ENCODE measurements around the gene NKAP.
"Not testable (repeated sequence)": the region's sequence is repeated elsewhere in the genome, so short reads cannot be mapped to it uniquely, and the experiment has no call there.

Gene NKAP

DNA sequence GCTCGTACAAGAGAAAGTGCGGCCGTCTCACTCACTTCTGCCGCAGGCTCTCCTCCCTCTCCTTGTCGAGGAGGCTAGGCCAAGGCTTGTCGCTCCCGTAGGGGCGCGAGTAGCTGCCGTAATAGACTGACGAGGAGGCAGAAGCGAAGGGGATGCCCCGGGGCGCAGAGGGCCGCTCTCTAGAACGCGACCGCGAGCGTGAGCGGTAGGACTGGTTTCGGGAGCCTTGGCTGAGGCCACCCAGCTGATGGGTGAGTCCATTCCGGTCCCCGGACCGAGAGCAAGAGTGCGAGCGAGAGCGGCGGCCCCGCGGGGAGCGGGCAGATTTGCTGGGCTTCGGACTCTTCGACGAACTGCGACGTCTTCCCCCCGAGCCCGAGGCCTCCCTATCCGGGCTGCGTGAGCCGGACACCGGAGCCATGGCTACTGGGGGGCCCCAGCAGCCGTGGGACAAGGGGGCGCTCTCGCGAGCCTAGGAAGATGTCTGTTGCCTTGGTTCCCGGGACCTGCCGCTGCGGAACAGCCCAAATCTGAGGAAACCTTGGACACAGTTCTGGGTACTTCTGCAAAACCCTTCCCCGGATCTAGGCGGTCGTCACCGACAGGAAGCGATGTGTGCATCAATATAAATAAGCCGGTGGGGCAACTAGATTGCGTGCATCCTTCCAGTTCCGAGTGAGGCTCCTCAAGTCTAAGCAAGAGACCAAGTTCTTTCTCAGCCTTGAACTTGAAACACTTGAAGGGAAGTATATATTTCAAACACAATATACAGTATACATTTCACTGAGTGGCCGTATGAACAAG is at the start of gene NKAP:
Gene NKAP (minus strand): TSS at position 567 of the 804 bp plus-strand sequence. CDS start 146 bp downstream, at position 421.
- DNase-seq: peak; percentile 88

DNA sequence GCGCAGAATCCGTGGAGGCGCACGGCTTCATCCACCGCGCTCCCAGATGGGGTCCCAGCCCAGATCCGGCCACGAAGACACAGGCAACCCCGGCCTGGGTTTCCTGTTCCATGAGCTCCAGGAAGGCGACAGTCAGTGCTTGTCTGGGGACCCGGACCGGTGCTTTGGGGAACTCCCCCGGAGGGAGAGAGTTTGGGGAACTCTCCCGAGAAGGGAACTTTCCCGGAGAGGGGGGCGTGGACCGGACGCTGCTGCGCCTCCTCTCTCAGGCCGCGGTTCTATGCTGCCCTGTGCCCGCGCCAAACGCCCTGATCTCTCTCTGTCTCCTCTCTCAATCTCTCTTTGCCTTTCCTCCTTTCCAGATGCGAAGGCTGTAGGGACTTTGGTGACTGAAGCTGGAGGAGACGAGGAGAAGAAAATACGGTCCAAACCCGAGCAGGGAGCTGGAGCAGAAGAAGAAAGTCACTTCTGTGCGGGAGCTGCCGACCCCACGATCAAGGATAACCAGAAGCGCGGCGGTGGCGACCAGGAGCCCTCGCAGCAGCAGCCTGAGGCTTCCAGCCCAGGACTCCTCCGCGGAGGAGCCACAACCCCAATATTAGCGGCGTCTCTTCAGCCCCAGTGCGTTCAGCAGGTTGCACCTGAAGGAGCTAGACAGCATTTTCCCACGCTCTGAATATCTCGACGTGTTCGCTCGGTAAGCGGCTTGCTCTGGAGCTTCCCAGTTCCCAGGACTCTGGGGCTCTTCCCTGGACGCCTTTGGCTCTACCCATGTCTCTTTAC is 47.6 kb upstream of the NKAP start:
- DNase-seq: no peak

DNA sequence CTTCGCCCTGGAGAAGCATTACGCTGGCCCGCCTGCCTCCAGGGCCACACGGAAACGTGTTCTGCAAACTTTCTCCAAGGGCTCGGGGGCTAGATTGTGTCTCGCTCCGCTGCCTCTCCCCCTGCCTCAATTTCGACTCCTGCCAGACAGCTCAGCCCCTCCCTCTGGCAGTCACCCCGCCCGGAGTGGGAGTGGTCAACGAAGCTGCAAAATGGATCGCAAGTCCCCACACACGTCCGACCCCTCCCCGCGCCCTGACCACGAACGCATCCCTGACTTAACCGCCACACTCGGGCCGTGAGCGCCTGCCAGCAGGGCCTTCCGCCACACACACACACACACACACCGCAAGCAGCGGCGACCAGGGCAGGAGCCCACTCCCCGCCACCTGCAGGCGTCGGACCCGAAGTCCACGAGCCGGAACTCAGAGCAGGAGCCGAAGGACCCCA is 47.0 kb upstream of the NKAP start:
- no peak for DNase-seq

DNA sequence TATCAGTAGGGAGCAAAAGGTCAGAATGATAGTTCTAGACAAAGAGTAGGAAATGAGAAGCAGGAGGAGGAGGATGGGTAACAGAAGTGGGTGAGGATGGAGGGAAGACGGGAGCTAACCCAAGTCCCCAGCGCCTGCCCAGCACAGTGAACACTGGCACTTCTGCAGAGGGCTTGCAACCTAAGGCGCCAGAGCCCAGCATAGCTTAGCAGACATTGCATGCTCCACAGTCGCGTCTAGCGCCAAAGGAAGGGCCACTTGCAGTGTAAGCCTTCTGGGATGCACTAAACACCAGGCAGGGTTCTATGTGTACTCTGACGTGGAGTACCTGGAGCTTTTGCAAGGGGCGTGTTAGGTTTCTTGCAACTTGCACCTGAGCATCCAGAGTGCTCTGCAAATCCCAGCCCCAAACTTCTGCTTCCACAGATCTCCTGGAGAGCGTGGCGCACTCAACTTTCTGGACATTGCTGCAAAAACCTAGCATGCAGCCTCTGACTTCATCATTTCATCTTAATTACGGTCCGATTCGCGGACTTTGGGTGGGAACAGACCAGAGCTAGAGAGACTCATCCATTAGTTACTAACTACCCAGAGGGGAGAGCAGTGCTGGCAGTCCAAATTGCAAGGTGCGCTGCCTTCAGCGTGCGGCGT is 46.5 kb upstream of the NKAP start:
- no peak for DNase-seq

DNA sequence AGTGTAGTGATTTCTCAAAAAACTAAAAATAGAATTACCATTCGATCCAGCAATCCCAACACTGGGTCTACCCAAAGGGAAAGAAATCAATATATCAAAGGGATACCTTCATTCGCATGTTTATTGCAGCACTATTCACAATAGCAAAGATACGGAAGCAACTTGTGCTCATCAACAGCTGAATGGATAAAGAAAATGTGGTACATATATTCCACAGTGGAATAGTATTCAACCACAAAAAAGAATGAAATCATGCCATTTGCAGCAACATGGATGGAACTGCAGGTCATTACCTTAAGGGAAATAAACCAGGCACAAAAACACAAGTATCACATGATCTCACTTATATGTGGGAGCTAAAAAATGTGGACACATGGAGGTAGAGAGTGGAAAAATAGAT is 42.7 kb upstream of the NKAP start:
- no peak for DNase-seq

DNA sequence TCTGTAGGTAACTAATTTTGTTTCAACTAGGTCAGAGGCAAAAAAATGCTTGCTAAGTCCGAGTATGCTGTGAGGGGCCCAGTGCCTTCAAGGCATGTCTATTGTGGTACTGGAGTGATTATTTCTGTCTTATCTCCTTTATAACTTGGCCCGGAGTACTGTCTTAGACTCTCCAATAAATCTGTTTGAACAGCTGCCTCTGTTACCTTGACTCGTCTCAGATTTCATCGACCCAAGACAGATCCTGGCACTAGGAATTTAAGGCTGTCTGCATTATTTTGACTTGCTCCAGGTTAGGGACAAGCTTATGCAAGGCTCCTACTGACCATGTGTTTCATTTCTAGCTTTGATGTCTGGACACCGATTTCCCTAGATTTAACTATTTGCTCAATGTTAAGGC is 41.1 kb upstream of the NKAP start:
- DNase-seq: no peak

DNA sequence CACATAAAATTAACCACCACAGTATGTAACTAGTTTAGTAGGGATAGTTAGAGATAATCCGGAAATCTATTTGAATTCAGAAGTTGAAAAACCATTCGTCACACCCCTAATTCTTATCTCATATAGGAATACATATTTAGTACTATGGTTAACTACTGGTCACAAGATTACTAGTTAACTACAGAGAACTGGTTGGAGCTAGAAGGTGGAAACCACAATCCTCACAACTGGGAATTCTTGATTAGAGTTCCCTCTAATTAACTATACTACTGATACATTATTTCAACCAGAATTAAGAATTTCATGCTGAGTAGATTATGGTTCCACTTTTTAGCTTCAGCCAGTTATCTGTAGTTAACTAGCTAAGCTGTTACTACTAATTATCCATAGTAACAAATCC is 39.9 kb upstream of the NKAP start:
- no peak for DNase-seq

DNA sequence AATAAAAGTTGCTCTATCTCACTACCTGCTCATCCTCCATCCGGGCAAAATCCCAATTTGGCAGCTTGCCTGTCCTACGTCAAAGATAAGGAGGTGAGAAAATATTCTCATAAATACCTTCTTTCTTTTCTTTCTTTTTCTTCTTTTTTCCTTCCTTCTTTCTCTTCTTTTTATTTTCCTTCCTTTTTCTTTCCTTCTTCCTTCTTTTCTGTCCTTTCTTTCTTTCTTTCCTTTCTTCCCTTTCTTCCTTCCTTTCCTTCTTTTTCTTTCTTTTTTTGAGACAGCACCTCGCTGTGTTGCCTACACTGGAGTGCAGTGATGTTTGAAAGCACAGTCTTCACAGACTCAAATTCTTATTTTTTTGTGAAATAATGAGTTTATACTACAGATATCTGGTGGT is 38.6 kb upstream of the NKAP start:
- DNase-seq: no peak

DNA sequence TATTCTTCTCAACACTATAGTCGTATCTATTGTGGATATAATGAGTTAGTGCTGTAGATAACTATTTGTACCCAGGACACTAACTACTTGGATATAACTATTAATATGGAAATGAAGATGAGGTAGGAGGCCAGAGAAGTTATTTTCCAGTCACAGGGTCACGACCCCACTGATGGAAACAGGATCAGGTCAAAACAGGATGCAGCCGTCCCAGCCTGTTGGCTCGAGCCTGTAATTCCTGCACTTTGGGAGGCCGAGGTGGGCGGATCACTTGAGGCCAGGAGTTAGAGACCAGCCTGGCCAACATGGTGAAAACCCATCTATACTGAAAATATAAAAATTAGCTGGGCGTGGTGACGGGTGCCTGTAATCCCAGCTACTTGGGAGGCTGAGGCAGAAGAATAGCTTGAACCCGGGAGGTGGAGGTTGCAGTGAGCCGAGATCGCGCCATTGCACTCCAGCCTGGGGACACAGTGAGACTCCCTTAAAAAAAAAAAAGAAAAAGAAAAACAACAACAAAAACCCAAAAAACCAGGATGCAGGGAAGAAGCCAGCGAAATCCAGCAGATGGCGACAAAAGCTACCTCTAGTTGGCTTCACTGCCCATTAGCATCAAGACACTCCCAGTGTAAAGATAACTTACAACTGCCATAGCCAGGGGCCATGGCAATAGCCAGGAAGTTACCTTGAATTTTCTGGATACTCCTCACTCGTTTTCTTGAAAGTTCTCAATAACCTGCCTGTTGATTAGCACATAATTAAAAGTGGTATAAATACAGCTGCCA is 37.9 kb upstream of the NKAP start:
- DNase-seq: peak; percentile 22

DNA sequence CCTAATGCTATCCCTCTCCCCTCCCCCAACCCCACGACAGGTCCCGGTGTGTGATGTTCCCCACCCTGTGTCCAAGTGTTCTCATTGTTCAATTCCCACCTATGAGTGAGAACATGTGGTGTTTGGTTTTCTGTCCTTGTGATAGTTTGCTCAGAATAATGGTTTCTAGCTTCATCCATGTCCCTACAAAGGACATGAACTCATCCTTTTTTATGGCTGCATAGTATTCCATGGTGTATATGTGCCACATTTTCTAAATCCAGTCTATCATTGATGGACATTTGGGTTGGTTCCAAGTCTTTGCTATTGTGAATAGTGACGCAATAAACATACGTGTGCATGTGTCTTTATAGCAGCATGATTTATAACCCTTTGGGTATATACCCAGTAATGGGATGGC is 33.6 kb upstream of the NKAP start:
- not testable (repeated sequence) for DNase-seq

DNA sequence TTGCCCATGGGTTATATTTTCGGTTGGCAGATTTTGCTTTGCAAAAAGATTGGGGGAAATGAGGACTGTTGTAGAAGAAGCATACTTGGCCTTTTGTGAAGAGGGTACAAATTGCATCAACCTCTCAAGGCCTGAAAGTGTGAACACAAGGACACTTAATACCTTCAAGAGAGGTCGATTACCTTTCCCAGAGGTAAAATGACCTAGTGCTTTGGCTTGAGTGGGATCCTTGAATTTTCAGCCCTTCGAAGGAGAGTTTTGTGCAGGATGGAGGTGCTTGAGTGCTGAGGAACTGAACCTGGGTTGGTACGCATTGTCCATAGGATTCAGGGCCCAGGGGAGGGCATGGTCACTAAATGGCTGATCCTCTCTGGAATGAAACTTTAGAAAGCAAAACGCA is 27.6 kb upstream of the NKAP start:
- DNase-seq: no peak

DNA sequence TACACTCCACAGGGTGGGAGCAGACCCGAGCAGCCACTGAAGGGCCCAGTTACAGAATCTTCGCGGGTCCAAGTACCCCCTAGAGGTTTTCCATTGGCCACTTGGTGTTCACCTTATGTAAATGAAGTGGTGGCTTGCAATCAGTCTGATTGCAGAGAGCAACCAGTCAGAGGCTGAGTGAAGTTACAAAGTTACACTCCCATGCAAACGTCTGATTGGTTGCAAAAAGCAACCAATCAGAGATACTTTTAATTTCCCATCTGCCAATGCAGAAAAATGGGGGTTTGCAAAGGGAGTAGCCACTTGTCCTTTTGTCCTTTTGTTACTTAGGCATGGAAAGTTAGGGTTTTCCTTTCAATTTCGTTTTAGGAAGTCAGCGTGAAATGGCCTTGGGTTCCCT is 27.0 kb upstream of the NKAP start:
- no peak for DNase-seq

DNA sequence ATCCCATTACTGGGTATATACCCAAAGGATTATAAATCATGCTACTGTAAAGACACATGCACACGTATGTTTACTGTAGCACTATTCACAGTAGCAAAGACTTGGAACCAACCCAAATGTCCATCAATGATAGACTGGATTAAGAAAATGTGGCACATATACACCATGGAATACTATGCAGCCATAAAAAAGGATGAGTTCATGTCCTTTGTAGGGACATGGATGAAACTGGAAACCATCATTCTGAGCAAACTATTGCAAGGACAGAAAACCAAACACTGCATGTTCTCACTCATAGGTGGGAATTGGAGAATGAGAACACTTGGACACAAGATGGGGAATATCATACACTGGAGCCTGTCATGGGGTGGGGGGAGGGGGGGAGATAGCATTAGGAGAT is 23.3 kb upstream of the NKAP start:
- DNase-seq: not testable (repeated sequence)

DNA sequence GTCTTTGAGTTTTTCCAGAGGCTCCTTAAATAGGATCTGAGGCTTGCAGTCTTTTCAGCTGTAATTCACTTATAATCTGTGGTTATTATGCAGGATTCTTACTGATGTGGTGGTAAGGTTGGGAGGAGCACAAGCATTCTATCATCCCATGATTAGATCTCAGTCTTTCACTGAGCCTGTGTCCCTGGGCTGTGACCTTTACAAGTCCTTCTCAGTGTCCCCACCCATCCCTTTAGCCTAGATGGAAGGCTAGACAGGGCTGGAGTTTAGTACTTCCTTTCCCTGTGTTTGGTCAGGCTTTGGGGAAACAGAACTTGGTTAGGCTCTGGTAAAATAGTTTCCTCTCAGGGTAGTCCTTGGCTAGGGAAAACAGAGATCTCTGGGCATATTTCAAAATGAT is 17.1 kb upstream of the NKAP start:
- DNase-seq: no peak

DNA sequence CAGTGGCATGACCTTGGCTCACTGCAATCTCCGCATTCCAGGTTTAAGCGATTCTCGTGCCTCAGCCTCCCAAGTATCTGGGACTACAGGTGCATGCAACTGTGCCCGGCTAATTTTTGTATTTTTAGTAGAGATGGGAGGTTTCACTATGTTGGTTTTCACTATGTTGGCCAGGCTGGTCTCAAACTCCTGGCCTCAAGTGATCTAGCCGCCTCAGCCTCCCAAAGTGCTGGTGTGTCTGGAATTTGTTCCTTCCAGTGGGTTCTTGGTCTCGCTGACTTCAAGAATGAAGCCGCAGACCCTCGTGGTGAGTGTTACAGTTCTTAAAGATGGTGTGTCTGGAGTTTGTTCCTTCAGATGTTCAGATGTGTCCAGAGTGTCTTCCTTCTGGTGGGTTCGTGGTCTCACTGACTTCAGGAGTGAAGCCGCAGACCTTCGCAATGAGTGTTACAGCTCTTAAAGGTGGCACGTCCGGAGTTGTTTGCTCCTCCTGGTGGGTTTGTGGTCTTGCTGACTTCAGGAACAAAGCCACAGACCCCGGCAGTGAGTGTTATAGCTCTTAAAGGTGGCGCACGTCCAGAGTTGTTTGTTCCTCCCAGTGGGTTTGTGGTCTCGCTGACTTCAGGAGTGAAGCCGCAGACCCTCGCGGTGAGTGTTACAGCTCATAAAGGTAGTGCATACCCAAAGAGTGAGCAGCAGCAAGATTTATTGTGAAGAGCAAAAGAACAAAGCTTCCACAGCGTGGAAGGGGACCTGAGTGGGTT is 12.4 kb upstream of the NKAP start:
- not testable (repeated sequence) for DNase-seq

DNA sequence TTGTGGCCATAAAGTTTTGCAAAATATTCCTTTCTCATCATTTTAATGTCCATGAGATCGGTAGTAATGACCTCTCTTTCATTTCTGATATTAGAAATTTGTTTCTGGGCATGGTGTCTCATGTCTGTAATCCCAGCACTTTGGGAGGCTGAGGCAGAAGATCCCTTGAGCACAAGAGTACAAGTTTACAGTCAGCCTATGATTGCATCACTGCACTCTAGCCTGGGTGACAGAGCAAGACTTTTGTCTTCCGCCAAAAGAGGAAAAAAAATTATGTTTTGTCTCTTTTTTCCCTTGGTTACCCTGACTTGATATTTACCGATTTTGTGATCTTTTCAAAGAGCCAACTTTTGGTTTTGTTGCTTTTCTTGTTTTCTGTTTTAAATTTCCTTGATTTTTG is 10.8 kb upstream of the NKAP start:
- peak; percentile 11 for DNase-seq

DNA sequence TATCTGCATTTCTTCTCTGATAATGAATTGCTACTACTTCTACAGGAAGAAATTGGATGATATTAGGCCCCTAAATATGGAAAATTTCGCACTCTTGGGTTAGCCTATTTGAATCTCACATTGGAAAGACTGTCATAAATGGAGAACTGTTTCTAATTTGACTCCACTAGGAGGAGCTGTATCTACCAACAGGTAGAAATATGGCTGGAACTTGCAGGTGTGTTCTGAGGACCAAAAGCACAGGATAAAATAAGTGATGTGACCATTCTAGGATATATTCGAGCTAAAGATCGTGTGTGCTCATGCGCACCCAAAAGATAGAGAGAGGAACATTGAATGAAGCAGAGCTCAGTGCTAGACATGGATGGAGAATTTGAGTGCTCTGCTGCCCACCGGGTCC is 4.8 kb upstream of the NKAP start:
- DNase-seq: no peak

DNA sequence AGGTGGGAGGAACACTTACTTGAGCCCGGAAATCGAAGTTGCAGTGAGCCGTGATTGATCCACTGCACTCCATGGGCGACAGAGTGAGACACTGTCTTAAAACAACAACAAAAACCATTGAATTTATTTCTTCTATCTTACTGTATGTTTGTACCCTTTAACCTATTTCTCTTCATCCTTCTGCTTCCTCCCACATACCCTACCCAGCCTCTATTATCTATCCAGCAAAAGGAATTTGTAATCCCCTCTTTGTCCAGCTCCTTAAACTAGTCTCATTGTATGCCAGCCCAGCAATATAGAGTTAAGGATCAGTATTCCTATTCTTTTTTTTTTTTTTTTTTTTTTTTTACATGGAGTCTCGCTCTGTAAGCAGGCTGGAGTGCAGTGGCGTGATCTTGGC is 1.9 kb upstream of the NKAP start:
- no peak for DNase-seq

DNA sequence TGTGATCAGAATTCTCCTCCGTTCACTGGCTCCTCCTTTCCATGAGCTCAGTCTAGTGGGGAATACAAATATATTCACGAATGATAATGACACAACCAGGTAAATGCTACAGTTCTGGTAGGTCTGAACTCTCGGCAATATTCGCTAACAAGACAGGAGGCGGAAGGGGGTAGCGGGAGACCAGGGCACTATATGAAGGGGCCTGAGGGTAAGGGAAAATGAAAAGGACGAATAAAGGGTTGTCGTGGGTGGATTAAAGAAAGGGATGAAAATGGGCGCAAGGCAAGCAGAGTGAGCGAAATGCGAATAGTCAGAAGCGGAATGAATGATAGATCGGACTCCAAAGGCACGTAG is 743 bp downstream of the NKAP start:
- no peak for DNase-seq

DNA sequence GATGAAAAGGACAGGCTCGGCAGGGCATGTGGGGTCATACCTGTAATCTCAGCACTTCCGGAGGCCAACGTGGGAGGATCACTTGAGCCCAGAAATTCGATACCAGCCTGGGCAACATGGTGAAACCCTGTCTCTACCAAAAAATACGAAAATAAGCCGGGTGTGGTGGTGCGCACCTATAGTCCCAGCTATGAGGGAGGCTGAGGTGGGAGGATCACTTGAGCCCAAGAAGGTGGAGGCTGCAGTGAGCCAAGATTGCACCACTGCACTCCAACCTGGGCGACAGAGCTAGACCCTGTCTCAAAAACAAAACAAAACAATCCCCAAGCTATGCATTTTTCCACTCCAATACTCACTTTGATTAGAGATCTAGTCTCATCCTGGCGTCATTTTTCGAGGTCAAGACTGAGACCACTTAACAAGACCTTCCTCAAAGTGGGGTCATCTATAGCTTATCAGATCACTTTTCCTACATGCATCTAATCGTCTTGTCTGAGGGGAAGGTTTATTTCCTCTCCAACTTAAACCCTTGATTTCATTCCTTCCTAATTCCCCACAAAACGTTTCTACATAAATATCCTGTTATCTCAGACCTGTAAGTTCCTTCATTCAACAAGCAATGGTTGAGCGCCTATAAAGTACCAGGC is 1.3 kb downstream of the NKAP start:
- DNase-seq: no peak

DNA sequence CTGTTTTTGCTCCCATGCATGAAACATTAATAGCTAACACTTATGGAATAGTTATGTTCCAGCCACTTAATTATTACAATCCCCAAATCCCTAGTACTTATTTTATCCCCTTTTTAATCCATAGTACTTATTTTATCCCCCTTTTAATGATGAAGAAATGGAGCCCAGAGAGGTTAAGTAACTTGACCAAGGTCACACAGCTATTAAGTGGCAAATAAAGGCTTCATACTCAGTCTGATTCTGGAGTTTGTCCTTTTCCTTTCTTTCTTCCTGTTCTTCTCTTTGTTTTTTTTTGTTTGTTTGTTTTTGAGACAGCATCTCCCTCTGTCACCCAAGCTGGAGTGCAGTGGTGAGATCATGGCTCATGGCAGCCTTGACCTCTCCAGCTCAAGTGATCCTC is 2.2 kb downstream of the NKAP start:
- DNase-seq: no peak

All from MV-4-11 (cell line).